Transverse colon (tissue), 4 donors: ENCODE results near the gene FYB1. TPM values are rescaled to one million over a fixed set of nuclear protein-coding genes. Genes with fewer than 3 reads are reported as not detected.

Experiments
- DNase-seq: peaks from one replicate; pipeline ENCODE4 v3.0.0-alpha.2; 2019
- H3K27ac ChIP-seq, 4 donors: fragments of 200-600 bp; sonication (generic); 2 replicates each; pipeline ENCODE4 v1.5.1; 2016 to 2018; ENCODE audit warnings: inconsistent platforms in 4 of 4
- H3K27me3 ChIP-seq: fragments of 200-600 bp; sonication (generic); 2 replicates; pipeline ENCODE4 v1.5.1; 2017; ENCODE audit warnings: inconsistent platforms
- H3K36me3 ChIP-seq, 4 donors: fragments of 200-600 bp; sonication (generic); 2 replicates each; pipeline ENCODE4 v1.5.1; 2017 to 2019; ENCODE audit warnings: inconsistent platforms in 4 of 4
- H3K4me1 ChIP-seq, 4 donors: fragments of 200-600 bp; sonication (generic); 2 replicates each; pipeline ENCODE4 v1.5.1; 2017 to 2020; ENCODE audit warnings: inconsistent platforms in 4 of 4
- H3K4me3 ChIP-seq, 4 donors: fragments of 200-600 bp; sonication (generic); 1 replicate in 1 of 4; 2 replicates in 3 of 4; pipeline versions ENCODE4 v1.5.1 to v1.6.1; 2017 to 2019; ENCODE audit warnings: inconsistent platforms in 4 of 4
- H3K9me3 ChIP-seq, 2 donors: fragments of 200-600 bp; sonication (generic); 2 replicates each; pipeline ENCODE4 v1.5.1; 2017 to 2019; ENCODE audit warnings: inconsistent platforms in 2 of 2
- EP300 ChIP-seq: sonication (generic); formaldehyde crosslinking; IDR thresholded peaks from one replicate; pipeline ENCODE4 v1.6.1; 2017; ENCODE audit warnings: antibody characterized with exemption, low read depth
- POLR2A ChIP-seq: fragments of 450-650 bp; IDR thresholded peaks from one replicate; pipeline ENCODE4 v1.6.1; 2016; ENCODE audit warnings: antibody characterized with exemption, mild to moderate bottlenecking, moderate library complexity
- POLR2AphosphoS5 ChIP-seq, 3 donors: sonication (generic); formaldehyde crosslinking; IDR thresholded peaks; one replicate each; pipeline ENCODE4 v1.6.1; 2016; ENCODE audit warnings: antibody characterized with exemption in 3 of 3
- WGBS, 2 donors: methylation state at CpG; one replicate each; pipeline ENCODE4 v1.1.5; 2018; ENCODE audit warnings: low coverage in 1 of 2; 5-methylcytosine and 5-hydroxymethylcytosine counted together
- in situ Hi-C, 4 donors: fragments of 200-750 bp; cut with MboI; loops; one replicate each; pipeline versions ENCODE4 v1.15.0 to v1.15.1; 2017; ENCODE audit warnings: low sequenced_read_pairs in 3 of 4, low pct_ligation_motif_present in 1 of 4, low pct_unique_long_range_greater_than_20kb in 1 of 4
- intact Hi-C: fragments of 100-400 bp; cut with DNase I; formaldehyde crosslinking; loops from one replicate; pipeline ENCODE4 v1.15.1; 2023; ENCODE audit warnings: low total_unique reads
- total RNA-seq, 4 donors: library from RNA; depleted of rRNA; stranded (reverse); fragments of >200 nt; gene quantifications; one replicate each; pipeline ENCODE4 v1.1.0, GENCODE V29; 2016
- TF ChIP-seq, protein P1 (sequence below), 5 experiments: fragments of 200-600 bp in 3 of 5; fragments of 450-650 bp in 2 of 5; sonication (generic) in 3 of 5; IDR thresholded peaks; 1 replicate in 2 of 5; 2 replicates in 3 of 5; pipeline ENCODE4 v1.5.1; 2016 to 2017; ENCODE audit warnings: antibody characterized with exemption in 5 of 5, inconsistent platforms in 3 of 5, mild to moderate bottlenecking in 2 of 5, moderate library complexity in 1 of 5

FYB1 gene
- total RNA-seq, 4 donors from 2014 or later = 6.4 to 38.5 (median 17.5) TPM

DNA sequence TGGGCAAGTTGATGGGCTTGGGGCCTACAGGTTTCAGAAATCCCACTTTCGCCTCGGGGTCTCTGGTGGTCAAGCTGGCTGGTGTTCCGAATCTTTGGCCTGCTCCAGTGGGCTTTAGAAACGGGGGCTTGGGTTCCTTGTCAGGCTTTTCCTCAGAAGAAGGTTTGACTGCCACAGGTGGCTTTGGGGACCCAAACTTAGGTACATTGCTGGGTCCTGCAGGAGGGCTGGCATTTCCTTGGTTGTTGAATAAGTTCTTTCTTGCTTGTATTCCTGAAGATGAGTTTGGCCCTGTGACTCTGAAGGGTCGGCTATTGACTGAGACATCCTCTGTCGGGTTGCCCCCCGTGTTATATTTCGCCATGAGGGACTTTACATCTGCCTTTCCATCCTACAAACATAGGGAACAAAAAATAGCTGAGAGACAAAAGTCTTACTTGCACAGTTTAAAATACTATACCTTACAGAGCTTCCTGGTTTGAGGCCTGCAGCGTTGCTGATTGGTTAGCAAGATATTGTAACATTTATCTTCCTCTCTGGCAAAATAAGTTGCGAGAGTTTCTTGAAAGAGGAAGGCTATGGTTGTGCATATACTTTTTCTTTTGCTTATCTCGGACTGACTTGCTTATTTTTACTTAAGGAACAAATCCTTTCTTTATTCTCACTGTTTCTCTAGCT lies 16.6 kb downstream of the FYB1 start:
- H3K36me3 ChIP-seq = no peaks in the 10 kb centered on the region
- TF ChIP-seq, protein P1, sequence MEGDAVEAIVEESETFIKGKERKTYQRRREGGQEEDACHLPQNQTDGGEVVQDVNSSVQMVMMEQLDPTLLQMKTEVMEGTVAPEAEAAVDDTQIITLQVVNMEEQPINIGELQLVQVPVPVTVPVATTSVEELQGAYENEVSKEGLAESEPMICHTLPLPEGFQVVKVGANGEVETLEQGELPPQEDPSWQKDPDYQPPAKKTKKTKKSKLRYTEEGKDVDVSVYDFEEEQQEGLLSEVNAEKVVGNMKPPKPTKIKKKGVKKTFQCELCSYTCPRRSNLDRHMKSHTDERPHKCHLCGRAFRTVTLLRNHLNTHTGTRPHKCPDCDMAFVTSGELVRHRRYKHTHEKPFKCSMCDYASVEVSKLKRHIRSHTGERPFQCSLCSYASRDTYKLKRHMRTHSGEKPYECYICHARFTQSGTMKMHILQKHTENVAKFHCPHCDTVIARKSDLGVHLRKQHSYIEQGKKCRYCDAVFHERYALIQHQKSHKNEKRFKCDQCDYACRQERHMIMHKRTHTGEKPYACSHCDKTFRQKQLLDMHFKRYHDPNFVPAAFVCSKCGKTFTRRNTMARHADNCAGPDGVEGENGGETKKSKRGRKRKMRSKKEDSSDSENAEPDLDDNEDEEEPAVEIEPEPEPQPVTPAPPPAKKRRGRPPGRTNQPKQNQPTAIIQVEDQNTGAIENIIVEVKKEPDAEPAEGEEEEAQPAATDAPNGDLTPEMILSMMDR (IDR thresholded peaks at IDR 0.05) = no peak
- TF ChIP-seq EP300 (no peak), POLR2A (peak; percentile 27), POLR2AphosphoS5 (IDR thresholded peaks at IDR 0.05) (no peak)
- peak overlapping the region in 1 of 4 donors; percentile 28 for H3K4me3 ChIP-seq
- H3K4me1 ChIP-seq = no peaks in the 10 kb centered on the region
- H3K27me3 ChIP-seq = no peaks in the 10 kb centered on the region
- peak overlapping the region; percentile 20 to 48 (median 42) for H3K27ac ChIP-seq
- in situ Hi-C loops (no loop called here), intact Hi-C loops (no loop called here)
- H3K9me3 ChIP-seq = no peaks in the 10 kb centered on the region
- no peak for DNase-seq
- 79 to 84% methylated on average over 2 to 11 of the region's 11 CpGs for WGBS, 2 donors

DNA sequence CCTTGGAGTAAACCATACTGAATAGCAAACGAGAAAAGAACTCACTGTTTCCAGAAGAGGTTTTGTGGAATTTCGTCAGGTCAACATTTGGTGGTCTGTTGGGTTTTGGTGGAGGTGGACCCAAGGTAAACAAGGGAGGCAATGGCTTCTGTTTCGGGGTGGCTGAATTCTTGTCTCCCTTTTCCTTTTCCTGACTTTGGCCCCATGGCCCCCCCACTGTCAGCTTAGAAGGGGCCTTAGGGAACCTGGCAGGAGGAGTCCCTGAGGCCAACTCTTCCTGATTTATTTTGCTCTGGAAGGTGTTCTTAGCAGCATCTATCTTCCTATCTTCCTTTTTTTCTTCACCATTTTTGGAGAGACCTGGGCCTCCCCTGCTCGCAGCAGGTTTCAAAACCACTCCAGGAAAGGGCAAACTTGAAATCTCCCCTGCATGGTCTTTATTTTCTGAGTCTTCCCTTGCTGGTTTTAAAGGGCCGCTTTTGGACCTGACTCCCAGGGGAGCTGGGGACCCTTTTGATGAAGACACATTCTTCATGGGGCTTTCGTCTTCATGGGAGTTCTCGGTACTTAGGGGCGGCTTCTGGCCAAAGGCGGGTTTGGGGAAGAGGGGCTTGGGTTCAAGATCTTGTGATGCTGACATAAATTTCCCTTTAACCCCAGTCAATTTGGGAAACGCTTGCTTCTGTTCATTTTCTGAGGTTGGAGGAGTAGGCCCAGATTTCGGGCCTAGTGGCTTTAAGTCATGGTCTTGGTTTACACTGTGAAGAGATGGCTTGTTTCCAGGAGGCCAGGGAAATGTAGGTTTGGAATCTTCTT lies 17.4 kb downstream of the FYB1 start:
- H3K27me3 ChIP-seq = no peaks in the 10 kb centered on the region
- H3K27ac ChIP-seq = peak overlapping the region; percentile 20 to 48 (median 42)
- TF ChIP-seq, protein P1 (IDR thresholded peaks at IDR 0.05) = no peak
- no peak for TF ChIP-seq EP300
- no peak for TF ChIP-seq POLR2A
- TF ChIP-seq POLR2AphosphoS5 (IDR thresholded peaks at IDR 0.05) = no peak
- 30 to 83% methylated on average over 1 to 11 of the region's 11 CpGs for WGBS, 2 donors
- peak overlapping the region in 1 of 4 donors; percentile 28 for H3K4me3 ChIP-seq
- H3K4me1 ChIP-seq = no peaks in the 10 kb centered on the region
- in situ Hi-C loops (no loop called here), intact Hi-C loops (no loop called here)
- no peak for DNase-seq
- H3K9me3 ChIP-seq = no peaks in the 10 kb centered on the region
- H3K36me3 ChIP-seq = no peaks in the 10 kb centered on the region

GRCh38 chr5:39201160-39201780 lies 18.1 kb downstream of the FYB1 start:
- H3K36me3 ChIP-seq = no peaks in the 10 kb centered on the region
- no peaks in the 10 kb centered on the region for H3K27me3 ChIP-seq
- TF ChIP-seq POLR2A (no peak), POLR2AphosphoS5 (IDR thresholded peaks at IDR 0.05) (no peak), EP300 (no peak)
- TF ChIP-seq, protein P1 (IDR thresholded peaks at IDR 0.05) = no peak
- WGBS, 2 donors = 70 to 80% methylated on average over 1 of the region's 1 CpG
- H3K4me3 ChIP-seq = peak overlapping the region in 1 of 4 donors; percentile 28
- peak overlapping the region; percentile 20 to 48 (median 42) for H3K27ac ChIP-seq
- intact Hi-C loops (no loop called here), in situ Hi-C loops (no loop called here)
- H3K9me3 ChIP-seq = no peaks in the 10 kb centered on the region
- no peaks in the 10 kb centered on the region for H3K4me1 ChIP-seq
- DNase-seq = no peak

- TF ChIP-seq EP300 (no peak), POLR2A (no peak), POLR2AphosphoS5 (IDR thresholded peaks at IDR 0.05) (no peak)
- TF ChIP-seq, protein P1 (IDR thresholded peaks at IDR 0.05) = no peak
- H3K27ac ChIP-seq = peak overlapping the region in 1 of 4 donors; percentile 30
- in situ Hi-C loops = no loop called here
Measured at GRCh38 chr5:39200081-39200480, 19.3 kb downstream of the FYB1 start.

More at GRCh38 chr5:39200081-39200480, 19.3 kb downstream of the FYB1 start:
- DNase-seq = no peak
- 84 to 88% methylated on average over 3 to 4 of the region's 4 CpGs for WGBS, 2 donors
- no peaks in the 10 kb centered on the region for H3K4me1 ChIP-seq
- no peaks in the 10 kb centered on the region for H3K9me3 ChIP-seq
- intact Hi-C loops = no loop called here
- H3K4me3 ChIP-seq = peak overlapping the region in 1 of 4 donors; percentile 8
- H3K27me3 ChIP-seq = no peaks in the 10 kb centered on the region
- H3K36me3 ChIP-seq = no peaks in the 10 kb centered on the region
